ENCODE measurements around the gene SIN3B. TPM values are rescaled to one million over a fixed set of nuclear protein-coding genes. Genes with fewer than 3 reads are reported as not detected.
"Not testable (repeated sequence)": the region's sequence is repeated elsewhere in the genome, so short reads cannot be mapped to it uniquely, and the experiment has no call there.

SIN3B gene
- total RNA-seq = 38.5 and 43.0 TPM in 2 replicates

GRCh38 chr19:16829010-16829821 lies at the start of gene SIN3B:
SIN3B (plus strand) TSS chr19:16829398; CDS start chr19:16829421, 23 bp downstream.
- peak; percentile 94 for DNase-seq

DNA sequence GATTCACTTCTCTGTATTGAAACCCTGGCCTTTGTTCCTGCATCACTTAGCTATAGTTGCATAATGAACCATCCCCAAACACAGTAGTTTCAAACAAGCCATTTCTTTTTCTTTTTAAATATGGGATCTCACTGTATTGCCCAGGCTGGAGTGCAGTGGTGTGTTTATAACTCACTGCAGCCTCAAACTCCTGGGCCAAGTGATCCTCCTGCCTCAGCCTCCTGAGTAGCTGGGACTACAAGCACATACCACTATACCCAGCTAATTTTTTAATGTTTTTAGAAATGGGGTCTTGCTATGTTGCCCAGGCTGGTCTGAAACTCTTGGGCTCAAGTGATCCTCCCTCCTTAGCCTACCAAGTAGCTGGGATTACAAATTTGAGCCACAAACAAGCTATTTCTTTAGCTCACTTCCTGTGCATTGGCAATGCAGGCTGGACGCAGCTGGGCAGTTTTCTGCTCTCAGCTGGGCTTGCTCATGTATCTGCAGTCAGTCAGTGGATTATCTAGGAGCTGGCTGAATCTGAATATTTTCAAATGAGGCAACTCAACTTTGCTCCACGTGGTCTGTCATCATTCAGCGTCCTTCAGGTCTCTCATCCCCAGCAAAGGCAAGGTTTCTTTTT lies 49.5 kb upstream of the SIN3B start:
- peak; percentile 5 for DNase-seq

GRCh38 chr19:16782719-16783118 lies 46.5 kb upstream of the SIN3B start:
- DNase-seq = no peak

DNA sequence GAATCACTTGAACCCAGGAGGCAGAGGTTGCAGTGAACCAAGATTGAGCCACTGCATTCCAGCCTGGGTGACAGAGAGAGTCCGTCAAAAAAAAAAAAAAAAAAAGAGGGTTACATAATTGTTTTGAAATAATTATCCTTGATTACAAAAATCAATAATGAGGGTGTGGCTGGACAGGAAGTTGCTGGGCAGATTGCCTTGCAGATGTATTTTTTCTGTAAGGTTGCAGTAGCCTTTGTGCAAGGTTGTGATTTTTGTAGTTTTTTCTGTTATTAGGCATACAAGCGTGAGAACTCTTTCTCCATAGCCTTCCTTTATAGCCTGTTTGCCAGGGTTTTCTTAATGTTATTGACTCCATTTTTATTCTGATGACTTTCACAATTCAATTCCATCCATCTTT lies 40.7 kb upstream of the SIN3B start:
- DNase-seq = no peak

DNA sequence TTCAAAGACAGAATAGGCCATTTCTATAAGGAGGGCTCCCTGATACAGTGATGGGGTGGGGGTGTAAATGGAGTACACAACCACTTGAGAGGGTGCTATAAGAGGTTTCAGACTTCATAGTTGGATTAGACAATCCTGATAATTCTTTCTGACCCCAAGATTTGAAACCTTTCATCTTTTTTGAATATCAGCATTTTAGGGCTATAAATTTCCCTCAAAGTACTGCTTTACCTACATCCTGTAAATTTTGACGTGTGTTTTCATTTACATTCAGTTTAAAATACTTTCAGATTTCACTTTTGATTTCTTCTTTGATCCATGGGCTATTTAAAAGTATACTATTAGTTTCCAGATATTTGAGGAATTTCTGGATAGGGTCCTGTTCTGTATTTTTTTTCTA lies 40.0 kb upstream of the SIN3B start:
- no peak for DNase-seq

- DNase-seq = no peak
These were observed 39.1 kb upstream of the SIN3B start for GRCh38 chr19:16790051-16790450.

GRCh38 chr19:16791942-16792341 lies 37.3 kb upstream of the SIN3B start:
- DNase-seq = peak; percentile 25

DNA sequence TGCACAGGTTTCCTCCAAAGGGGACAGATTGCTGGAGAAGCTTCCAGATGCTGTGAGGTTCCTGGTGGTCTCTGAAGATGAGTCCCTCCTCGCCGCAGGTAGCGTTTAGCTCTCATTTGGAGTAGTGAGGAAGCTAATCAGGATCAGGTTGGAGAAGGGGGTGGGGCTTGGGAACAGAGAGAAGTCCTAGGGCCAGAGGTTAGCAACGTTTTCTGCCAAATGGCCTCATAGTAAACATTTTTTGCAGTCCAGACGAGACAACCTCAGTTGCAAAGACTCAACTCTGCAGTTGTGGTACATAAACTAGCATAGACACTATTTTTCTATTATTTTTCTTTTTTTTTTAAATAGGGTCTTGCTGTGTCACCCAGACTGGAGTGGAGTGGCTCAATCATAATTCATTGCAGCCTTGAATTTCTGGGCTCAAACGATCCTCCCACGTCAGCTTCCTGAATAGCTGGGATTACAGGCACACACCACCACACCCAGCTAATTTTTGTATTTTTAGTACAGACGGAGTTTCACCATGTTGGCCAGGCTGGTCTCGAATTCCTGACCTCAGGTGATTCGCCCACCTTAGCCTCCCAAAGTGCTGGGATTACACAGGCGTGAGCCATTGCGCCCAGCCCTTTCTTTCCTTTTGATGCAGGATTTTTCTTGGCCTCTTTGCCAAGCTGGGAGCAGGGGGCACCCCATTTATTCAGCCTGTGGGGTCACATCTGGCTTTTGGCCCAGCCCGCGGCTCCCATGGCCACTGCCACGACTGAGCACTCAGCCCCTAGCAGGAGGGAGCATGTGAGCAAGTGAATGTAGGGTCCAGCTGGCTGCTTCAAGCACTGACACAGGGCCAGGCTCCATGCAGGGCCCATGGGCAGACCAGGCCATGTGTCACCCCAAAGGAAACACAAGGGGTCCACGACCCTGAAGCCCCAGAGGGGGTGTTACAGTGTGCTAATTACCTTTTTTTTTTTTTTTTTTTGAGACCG lies 34.4 kb upstream of the SIN3B start:
- DNase-seq = no peak

DNA sequence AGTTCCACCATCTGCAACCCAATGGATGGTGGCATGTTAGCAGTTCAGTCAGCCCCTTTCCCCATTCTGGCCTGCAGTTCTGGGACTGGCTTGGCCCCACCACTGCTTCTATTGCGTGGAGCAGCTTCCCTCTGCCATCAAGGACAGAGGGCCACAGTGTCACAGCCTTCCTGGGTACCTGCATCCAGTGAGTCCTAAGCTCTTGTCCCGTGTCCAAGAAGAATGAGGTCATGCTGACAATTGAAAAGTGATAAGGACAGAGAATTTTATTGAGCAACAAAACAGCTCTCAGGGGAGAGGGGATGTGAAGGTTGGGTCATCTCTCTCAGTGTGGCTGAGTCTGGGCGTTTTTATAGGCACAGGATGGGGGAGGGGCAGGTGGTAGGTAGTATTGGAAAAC lies 33.5 kb upstream of the SIN3B start:
- DNase-seq = no peak

GRCh38 chr19:16797876-16798275 lies 31.3 kb upstream of the SIN3B start:
- no peak for DNase-seq

DNA sequence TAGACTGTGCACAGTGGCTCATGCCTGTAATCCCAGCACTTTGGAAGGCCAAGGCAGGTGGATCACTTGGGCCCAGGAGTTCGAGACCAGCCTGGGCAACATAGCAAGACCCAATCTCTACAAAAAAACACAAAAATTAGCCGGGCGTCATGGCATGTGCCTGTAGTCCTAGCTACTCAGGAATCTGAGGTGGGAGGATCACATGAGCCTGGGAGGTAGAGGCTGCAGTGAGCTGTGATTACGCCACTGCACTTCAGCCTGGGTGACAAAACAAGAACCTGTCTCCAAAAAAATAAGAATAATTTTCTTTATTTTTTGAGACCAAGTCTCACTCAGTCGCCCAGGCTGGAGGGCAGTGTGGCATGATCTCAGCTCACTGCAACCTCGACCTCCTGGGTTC lies 30.9 kb upstream of the SIN3B start:
- DNase-seq = not testable (repeated sequence)

DNA sequence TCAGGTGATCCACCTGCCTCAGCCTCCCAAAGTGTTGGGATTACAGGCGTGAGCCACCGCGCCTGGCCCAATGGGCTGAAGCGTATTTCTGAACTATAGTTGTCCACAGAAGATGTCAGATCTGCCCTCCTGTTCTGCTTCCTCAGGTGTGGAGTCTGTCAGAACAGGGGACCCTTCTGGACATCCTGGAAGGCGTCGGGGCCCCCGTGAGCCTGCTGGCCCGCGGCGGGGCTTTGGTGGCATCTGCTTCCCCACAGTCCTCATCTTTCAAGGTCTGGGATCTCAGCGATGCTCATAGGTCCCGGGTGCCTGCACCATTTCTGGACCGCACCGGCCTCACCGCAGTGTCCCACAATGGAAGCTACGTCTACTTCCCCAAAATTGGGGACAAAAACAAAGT lies 29.5 kb upstream of the SIN3B start:
- DNase-seq = no peak

DNA sequence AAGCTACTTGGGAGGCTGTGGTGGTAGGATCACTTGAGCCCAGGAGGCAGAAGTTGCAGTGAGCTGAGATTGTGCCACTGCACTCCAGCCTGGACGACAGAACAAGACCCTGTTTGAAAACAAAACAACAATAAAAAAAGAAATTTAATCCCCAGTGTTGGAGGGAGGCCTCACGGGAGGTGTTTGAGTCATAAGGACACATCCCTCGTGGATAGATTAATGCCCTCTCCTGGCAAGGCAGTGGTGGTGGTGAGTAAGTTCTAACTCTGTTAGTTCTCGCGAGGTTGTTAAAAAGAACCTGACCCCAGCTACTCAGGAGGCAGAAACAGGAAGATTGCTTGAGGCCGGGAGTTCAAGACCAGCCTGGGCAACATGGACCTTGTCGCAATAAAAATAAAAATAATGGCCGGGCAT lies 27.6 kb upstream of the SIN3B start:
- DNase-seq = peak; percentile 20

DNA sequence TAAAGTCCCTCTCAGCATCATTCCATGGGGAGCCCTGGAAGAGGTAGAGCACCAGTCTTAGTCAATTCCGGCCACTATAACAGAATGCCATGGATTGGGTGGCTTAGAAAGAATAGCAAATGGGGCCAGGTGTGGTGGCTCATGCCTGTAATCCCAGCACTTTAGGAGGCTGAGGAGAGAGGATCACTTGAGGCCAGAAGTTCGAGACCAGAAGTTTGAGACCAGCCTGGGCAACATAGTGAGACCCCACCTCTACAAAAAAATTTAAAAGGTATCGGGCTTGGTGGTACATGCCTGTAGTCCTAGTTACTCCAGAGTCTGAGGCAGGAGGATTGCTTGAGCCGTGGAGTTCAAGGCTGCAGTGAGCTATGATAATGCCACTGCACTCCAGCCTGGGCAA lies 25.0 kb upstream of the SIN3B start:
- no peak for DNase-seq

DNA sequence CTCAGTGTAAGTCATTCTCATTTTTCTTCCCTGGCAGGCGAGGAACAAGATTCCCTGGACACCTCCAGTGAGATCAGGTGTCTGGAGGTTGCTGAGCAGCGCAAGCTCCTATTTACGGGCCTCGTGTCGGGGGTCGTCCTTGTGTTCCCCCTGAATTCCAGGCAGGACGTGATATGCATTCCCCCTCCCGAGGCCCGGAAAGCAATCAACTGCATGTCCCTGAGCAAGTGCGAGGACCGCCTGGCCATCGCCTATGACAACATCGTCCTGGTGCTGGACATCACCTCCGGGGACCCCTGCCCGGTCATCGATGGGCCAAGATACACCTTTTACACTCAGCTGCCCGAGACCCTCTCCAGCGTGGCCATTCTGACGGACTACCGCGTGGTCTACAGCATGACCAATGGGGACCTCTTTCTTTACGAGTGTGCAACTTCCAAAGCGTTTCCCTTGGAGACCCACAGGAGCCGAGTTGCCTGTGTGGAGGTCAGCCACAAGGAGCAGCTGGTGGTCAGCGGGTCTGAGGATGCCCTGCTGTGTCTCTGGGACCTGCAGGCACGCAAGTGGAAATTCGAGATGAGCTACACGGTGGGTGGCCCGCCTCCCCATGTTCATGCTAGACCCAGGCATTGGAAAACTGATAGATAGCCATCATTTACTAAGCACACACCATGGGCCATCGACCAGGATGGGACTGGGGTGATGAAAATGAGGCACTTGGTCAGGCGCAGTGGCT lies 21.5 kb upstream of the SIN3B start:
- no peak for DNase-seq

- peak; percentile 26 for DNase-seq
These were observed 14.6 kb upstream of the SIN3B start for GRCh38 chr19:16814526-16815100.

DNA sequence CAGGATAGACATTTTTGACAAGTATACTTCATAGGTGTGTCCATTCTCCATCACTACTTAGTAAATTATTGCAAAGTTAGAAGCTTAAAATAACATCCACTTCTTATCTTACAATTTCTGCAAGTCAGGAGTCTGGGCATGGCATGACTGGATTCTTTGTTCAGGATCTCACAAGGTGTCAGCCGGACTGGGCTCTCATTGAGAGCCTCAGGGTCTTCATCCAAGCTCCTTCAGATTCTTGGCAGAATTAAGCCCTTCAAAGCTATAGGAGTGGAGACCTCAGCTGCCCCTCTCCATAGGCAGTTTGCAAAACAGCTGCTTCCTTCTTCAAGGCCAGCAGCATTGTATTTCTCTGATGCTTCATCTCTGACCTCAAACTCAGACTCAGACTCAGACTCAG lies 9.1 kb upstream of the SIN3B start:
- DNase-seq = no peak

DNA sequence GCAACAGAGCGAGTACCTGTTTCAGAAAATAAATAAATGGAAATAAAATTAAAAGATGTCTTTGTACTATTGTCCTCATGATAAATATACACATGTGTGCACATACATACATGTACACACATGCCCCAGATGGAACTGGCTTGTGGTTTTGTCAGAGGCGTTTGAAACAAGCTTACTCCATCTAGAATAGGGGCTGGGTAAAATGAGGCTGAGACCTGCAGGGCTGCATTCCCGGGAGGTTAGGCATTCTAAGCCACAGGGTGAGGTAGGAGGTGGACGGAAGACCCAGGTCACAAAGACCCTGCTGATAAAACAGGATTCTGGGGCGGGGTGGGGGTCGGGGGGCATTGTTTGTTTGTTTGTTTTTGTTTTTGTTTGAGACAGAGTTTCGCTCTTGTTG lies 8.1 kb upstream of the SIN3B start:
- no peak for DNase-seq

DNA sequence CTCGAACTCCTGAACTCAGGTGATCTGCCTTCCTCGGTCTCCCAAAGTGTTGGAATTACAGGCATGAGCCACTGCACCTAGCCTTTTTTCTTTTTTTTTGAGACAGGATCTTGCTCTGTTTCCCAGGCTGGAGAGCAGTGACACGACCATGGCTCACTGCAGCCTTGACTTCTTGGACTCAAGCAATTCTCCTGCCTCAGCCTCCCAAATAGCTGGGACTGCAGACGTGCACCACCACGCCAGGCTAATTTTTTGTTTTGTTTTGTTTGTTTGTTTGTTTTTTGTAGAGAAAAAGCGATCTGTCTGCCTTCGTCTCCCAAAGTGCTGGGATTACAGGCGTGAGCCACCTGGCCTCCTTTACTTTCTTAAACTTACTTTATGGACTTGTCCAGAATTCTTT lies 6.5 kb upstream of the SIN3B start:
- no peak for DNase-seq

GRCh38 chr19:16824658-16825311 lies 4.4 kb upstream of the SIN3B start:
- peak; percentile 43 for DNase-seq

DNA sequence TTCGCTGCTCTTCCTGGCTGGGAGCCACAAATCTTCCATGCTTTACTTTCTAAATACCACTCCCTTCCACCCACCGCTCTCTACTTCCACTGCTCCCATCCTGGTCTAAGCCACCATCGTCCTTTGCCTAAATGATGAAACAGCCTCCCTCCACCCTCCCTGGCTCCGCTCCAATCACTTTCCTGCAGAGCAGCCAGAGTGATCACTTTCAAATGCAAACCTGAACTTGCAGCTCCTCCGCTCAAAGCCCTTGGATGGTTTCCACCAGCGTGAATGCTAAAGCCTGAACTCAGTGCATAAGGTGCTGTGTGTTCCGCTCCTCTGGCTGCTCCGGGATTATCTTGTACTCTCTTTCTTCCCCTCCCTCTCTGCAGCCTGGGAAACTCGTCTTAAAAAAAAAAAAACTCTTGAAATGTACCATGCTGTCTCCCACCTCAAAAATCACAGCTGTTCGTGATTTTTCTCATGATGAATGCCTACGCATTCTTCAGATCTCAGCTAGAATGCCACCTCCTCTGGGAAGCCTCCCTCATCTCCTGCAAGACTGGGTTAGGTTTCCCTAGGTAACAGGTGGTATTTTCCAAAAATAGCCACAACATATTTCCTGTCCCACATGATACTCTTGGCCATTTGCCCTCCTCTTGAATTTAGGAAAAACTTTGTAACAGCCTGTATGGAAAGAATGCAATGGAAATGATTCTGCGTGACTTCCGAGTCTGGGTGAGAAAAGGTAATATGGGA lies 3.7 kb upstream of the SIN3B start:
- peak; percentile 52 for DNase-seq
